Hematopoietic multipotent progenitor cell treated with erythropoietin and hydrocortisone succinate and interleukin-3 and kit ligand, for 15 days (in vitro differentiated cells): ENCODE data around the gene AKR1C8.

Experiments used
- DNase-seq: peaks from one replicate; pipeline ENCODE4 v3.0.0-alpha.2; 2015; ENCODE audit warnings: low spot score

The AKR1C8 gene

DNA sequence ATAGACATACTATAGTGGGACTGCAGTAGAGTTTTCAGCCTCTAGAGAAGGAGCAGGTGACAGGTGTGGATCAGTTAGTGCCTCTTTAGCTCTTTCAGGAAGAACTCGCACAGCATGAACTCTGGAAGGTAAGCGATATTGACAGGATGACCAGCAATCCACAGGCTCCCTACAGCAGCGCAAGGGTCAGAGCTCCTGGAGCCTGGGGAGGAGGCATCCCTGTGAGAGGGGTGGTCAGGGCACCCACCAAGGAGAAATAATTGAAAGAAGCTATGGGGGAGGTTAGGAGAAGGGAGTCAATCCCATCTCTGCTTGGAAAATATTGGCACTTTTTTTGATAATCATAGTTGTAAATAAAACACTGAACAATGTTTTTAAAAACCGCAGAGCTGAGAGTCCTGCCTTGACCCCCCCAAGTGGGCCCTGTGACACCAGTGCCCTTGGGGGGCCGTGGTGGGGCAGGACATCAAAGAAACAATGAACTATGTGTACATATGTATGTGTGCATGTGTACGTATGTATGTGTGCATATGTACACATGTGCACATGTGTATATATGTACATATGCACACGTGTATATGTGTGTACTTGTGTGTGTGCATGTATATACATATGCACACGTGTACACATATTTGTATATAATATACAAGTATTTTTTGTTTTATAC lies 77.0 kb downstream of the AKR1C8 start:
- no peak for DNase-seq

- no peak for DNase-seq
Measured at GRCh38 chr10:5106553-5106952, 78.4 kb downstream of the AKR1C8 start.

DNA sequence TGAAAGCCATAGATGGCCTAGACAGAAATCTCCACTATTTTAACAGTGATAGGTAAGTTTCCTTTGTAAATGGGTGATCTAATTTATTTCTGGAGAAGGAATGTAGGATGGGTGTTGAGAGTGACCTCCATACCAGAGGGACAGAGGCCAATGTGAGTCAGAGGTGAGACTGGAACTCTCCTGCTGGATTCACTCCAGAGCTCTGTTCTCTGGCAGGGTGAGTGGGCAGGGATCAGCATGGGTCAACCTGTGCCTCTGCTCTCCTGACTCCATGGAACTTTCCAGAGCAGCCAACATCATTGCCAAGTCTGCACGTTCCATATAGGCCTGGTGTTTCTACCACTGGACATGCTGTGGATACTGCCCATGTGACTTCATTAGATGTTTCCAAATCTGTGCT lies 79.3 kb downstream of the AKR1C8 start:
- DNase-seq, result no peak
